Gastroesophageal sphincter (tissue), 3 donors: ENCODE data around the gene NPFF.

Experiments used
- CTCF ChIP-seq, 4 experiments: fragments of 200-600 bp in 2 of 4; fragments of 450-650 bp in 2 of 4; sonication (generic) in 1 of 4; IDR thresholded peaks; one replicate each; pipeline ENCODE4 v1.5.1; 2017 to 2019; ENCODE audit warnings: antibody characterized with exemption in 4 of 4, mild to moderate bottlenecking in 2 of 4, moderate library complexity in 2 of 4
- POLR2A ChIP-seq, 2 donors: fragments of 450-650 bp; IDR thresholded peaks; one replicate each; pipeline ENCODE4 v1.6.1; 2017; ENCODE audit warnings: antibody characterized with exemption in 2 of 2, mild to moderate bottlenecking in 2 of 2, moderate library complexity in 1 of 2

DNA sequence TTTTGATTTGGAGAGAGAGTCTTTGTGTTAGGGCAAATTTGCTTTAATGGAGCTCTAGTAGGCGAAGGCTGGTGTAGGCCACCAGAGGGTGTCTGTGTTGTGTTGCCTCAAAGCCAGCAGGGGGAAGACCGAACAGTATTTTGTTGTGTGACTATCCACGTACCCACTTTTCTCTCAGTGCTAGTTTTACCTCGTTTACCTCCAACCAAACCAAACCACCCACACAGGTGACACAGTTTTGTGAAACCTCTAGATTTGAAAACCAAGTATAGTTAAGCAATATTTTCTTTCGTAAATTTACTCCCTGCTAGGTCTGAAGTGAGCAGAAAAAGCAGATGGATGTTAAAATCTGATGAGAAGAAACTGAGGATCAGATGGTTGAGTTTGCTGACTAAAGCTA, 36.3 kb upstream of the NPFF start:
- TF ChIP-seq POLR2A (IDR thresholded peaks at IDR 0.05) (no peak), CTCF (IDR thresholded peaks at IDR 0.05) (peak; percentile 79 to 98 (median 90))
